GM12873 (cell line): Measurements from ENCODE around the gene BCAP31.

Experiments used
- TF ChIP-seq, protein P1 (sequence below): IDR thresholded peaks from 2 replicates; pipeline ENCODE4 v1.5.1; 2012; ENCODE audit warnings: low read depth, mild to moderate bottlenecking, moderate library complexity, low read length, control low read depth; ENCODE audit not compliant: insufficient read depth; ENCODE audit errors: missing control alignments

Gene BCAP31

GRCh38 chrX:153724252-153725038, at the start of gene BCAP31, which contains the start of gene ABCD1:
TSS of gene BCAP31 (minus strand) at chrX:153724387. CDS start at chrX:153723244, 1,143 bp downstream.
TSS of gene ABCD1 (plus strand) at chrX:153724856. CDS start at chrX:153725267, 411 bp downstream.
- TF ChIP-seq, protein P1, sequence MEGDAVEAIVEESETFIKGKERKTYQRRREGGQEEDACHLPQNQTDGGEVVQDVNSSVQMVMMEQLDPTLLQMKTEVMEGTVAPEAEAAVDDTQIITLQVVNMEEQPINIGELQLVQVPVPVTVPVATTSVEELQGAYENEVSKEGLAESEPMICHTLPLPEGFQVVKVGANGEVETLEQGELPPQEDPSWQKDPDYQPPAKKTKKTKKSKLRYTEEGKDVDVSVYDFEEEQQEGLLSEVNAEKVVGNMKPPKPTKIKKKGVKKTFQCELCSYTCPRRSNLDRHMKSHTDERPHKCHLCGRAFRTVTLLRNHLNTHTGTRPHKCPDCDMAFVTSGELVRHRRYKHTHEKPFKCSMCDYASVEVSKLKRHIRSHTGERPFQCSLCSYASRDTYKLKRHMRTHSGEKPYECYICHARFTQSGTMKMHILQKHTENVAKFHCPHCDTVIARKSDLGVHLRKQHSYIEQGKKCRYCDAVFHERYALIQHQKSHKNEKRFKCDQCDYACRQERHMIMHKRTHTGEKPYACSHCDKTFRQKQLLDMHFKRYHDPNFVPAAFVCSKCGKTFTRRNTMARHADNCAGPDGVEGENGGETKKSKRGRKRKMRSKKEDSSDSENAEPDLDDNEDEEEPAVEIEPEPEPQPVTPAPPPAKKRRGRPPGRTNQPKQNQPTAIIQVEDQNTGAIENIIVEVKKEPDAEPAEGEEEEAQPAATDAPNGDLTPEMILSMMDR, result no peak

DNA sequence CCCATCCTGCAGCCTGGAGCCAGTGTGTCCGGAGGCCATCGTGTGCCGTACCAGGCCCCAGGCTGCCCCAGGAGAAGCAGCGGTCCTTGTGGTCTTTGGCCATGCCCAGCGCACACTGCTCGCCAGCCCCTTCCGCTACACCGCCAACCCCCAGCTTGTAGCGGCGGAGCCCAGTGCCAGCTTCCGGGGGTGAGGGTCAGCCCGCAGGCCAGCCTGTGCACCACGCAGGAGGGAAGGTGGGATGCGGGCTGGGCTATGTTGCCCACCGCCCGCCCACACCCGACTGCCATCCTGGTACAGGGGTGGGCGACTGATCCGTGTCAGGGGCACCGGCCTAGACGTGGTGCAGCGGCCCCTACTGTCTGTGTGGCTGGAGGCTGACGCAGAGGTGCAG, 49.0 kb upstream of the BCAP31 start:
- TF ChIP-seq, protein P1, result no peak

DNA sequence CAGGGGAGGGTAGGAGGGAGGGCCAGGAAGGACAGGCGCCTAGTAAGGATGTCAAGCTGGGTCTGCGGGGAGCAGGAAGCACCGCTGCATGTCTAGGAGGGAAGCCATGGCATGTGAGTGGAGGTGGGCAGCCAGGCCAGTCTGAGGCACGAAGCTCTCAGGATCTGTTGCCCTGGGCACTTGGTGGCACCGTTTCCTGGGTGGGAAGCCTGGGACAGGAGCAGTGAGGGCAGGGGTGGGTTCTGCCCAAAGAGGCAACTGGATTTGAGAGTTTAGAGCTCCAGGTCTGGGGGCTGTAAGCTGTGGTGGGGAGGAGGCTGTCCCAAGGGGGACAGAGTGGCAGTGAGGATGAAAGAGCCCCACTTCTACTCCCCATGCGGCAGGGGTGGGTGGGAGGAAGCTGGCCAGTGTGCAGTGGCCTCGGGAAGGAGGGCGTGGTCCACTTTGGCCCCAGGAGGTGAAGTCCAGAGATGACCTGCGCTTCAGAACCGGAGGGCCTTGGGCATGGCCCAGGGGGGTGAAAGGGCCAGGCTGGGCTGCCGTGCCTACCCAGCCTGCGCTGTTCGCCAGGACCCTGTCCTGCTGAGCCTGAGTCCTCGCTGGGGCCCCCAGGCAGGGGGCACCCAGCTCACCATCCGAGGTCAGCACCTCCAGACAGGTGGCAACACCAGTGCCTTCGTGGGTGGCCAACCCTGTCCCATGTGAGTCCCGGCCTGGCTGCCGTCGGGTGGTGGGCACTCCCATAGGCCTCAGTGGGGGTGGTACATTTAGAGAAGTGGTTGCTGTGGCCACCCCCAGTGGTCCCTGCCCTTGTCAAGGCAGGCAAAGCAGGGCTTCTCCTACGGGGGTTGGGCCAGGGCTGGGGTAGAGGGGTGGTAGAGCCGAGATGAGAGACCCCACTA, 48.4 kb upstream of the BCAP31 start:
- TF ChIP-seq, protein P1, result no peak

- TF ChIP-seq, protein P1, result no peak
Observed at GRCh38 chrX:153771415-153772315, 47.5 kb upstream of the BCAP31 start.

- TF ChIP-seq, protein P1, result no peak
Observed at GRCh38 chrX:153770601-153771414, 46.6 kb upstream of the BCAP31 start.

DNA sequence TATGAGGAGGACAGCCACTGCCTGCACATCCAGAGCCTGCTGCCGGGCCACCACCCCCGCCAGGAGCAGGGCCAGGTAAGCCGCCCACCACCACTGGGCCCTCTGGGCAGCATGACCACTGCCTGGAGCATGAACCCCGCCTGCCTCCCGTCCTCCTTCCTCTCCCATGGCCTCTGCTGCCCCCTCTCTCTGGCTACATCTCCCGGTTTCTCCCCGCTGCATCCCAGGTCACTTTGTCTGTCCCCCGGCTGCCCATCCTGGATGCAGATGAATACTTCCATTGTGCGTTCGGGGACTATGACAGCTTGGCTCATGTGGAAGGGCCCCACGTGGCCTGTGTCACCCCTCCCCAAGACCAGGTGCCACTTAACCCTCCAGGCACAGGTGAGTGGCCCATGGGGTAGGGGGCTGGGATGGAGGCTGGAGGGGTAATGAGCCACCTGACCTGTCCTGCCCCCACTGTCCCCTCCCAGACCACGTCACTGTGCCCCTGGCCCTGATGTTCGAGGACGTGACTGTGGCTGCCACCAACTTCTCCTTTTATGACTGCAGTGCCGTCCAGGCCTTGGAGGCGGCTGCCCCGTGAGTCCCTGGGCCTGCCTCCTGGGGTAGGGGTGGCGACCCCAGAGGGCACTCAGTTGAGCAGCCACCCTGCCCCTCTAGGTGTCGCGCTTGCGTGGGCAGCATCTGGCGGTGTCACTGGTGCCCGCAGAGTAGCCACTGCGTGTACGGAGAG, 45.8 kb upstream of the BCAP31 start:
- TF ChIP-seq, protein P1, result no peak
